ENCODE data around the gene SH3RF1.

GRCh38 chr4:169164669-169165415 is 105.9 kb downstream of the SH3RF1 start:
- TF ChIP-seq GATA3 (IDR thresholded peaks at IDR 0.05; ENCODE audit: low read depth, low read length) (no peak), GATA2 (IDR thresholded peaks at IDR 0.05; ENCODE audit: low read depth, low read length) (no peak)
